Measurements from ENCODE around the gene SSBP3.

The SSBP3 gene

GRCh38 chr1:54409156-54410142, 3.3 kb upstream of the SSBP3 start:
- no peak for DNase-seq (ENCODE audit: low read depth)

- DNase-seq (ENCODE audit: low read depth), result peak; percentile 43
Measured at GRCh38 chr1:54408147-54409066, 2.2 kb upstream of the SSBP3 start.

GRCh38 chr1:54407404-54408146, 1.4 kb upstream of the SSBP3 start:
- DNase-seq (ENCODE audit: low read depth), result peak; percentile 89

GRCh38 chr1:54407154-54407403, 885 bp upstream of the SSBP3 start:
- DNase-seq (ENCODE audit: low read depth), result no peak

GRCh38 chr1:54405898-54406293, 298 bp downstream of the SSBP3 start:
- DNase-seq (ENCODE audit: low read depth), result no peak

GRCh38 chr1:54404939-54405897, 976 bp downstream of the SSBP3 start:
- DNase-seq (ENCODE audit: low read depth), result no peak

- no peak for DNase-seq (ENCODE audit: low read depth)
Measured at GRCh38 chr1:54404263-54404662, 1.9 kb downstream of the SSBP3 start.

GRCh38 chr1:54403808-54404261, 2.4 kb downstream of the SSBP3 start:
- peak; percentile 57 for DNase-seq (ENCODE audit: low read depth)

- no peak for DNase-seq (ENCODE audit: low read depth)
Measured at GRCh38 chr1:54403405-54403804, 2.8 kb downstream of the SSBP3 start.

- no peak for DNase-seq (ENCODE audit: low read depth)
Measured at GRCh38 chr1:54402896-54403295, 3.3 kb downstream of the SSBP3 start.

GRCh38 chr1:54401799-54402198, 4.4 kb downstream of the SSBP3 start:
- DNase-seq (ENCODE audit: low read depth), result no peak

GRCh38 chr1:54400329-54400728, 5.9 kb downstream of the SSBP3 start:
- DNase-seq (ENCODE audit: low read depth), result no peak

GRCh38 chr1:54399765-54400164, 6.4 kb downstream of the SSBP3 start:
- no peak for DNase-seq (ENCODE audit: low read depth)

GRCh38 chr1:54398963-54399528, 7.1 kb downstream of the SSBP3 start:
- DNase-seq (ENCODE audit: low read depth), result no peak

GRCh38 chr1:54397980-54398379, 8.2 kb downstream of the SSBP3 start:
- DNase-seq (ENCODE audit: low read depth), result no peak

GRCh38 chr1:54397090-54397591, 9.1 kb downstream of the SSBP3 start:
- peak; percentile 48 for DNase-seq (ENCODE audit: low read depth)

- peak; percentile 36 for DNase-seq (ENCODE audit: low read depth)
Measured at GRCh38 chr1:54396261-54396933, 9.8 kb downstream of the SSBP3 start.

GRCh38 chr1:54395281-54395934, 10.8 kb downstream of the SSBP3 start:
- DNase-seq (ENCODE audit: low read depth), result no peak

GRCh38 chr1:54394104-54394503, 12.1 kb downstream of the SSBP3 start:
- no peak for DNase-seq (ENCODE audit: low read depth)
